HepG2 (cell line): ENCODE data around the gene DIP2C. TPM values are rescaled to one million over a fixed set of nuclear protein-coding genes. Genes with fewer than 3 reads are reported as not detected.

Experiments used
- ATAC-seq: fragments of 200-7000 bp; cut with Tn5 transposase; 3 replicates; pipeline ENCODE4 v1.9.1; 2020; ENCODE audit warnings: mild to moderate bottlenecking, moderate library complexity
- BruUV-seq: library from RNA; stranded (reverse); fragments of 400-500 nt; replicated peaks from 2 replicates; lab custom pipeline; 2021; lab: Mats Ljungman, UMichigan
- CTCF ChIA-PET: fragments of 300-600 bp; formaldehyde crosslinking; extraction: SDS; loops from one replicate; lab custom pipeline; 2021; ENCODE audit warnings: low total read pairs, inconsistent platforms, low intra/inter-chr PET ratio; lab: Yijun Ruan, JAX
- POLR2A ChIA-PET: fragments of 350-600 bp; sonication (Branson Sonifier 250); formaldehyde crosslinking; loops from one replicate; lab custom pipeline; 2020; ENCODE audit warnings: antibody characterized with exemption, inconsistent platforms; lab: Yijun Ruan, JAX
- DNase-seq: peaks from one replicate; pipeline ENCODE4 v3.0.0-alpha.2; 2015; ENCODE audit warnings: low spot score
- FAIRE-seq: peaks from 3 replicates; lab custom pipeline; 2011; peaks lifted over from hg19 to GRCh38; lab: Jason Lieb, UNC
- H2AFZ ChIP-seq: one replicate; pipeline ENCODE4 v1.6.1; 2011; ENCODE audit warnings: low read length, inconsistent platforms
- H3K27ac ChIP-seq: fragments of 300-600 bp; 3 replicates; pipeline ENCODE4 v1.8.0; 2011; ENCODE audit warnings: mixed run types, mild to moderate bottlenecking, mixed read lengths, low read length, inconsistent platforms; ENCODE audit not compliant: insufficient read depth; ENCODE audit errors: extremely low read length
- H3K27me3 ChIP-seq, 2 experiments: fragments of 200-600 bp in 1 of 2; 2 replicates in 1 of 2; 3 replicates in 1 of 2; pipeline versions ENCODE4 v1.6.0 to v1.8.0; 2011; ENCODE audit warnings: low read length in 2 of 2, mild to moderate bottlenecking in 2 of 2, moderate library complexity in 2 of 2, inconsistent platforms in 1 of 2; ENCODE audit not compliant: insufficient read depth in 2 of 2, control insufficient read depth in 1 of 2
- H3K36me3 ChIP-seq, 2 experiments: fragments of 200-600 bp in 1 of 2; replicated peaks in 1 of 2; 2 replicates in 1 of 2; 3 replicates in 1 of 2; pipeline versions ENCODE4 v1.5.1 to v1.8.0; 2011; ENCODE audit warnings: low read length in 2 of 2, inconsistent platforms in 1 of 2; ENCODE audit not compliant: insufficient read depth in 2 of 2, control insufficient read depth in 1 of 2
- H3K4me1 ChIP-seq: 2 replicates; pipeline ENCODE4 v1.5.1; 2012; ENCODE audit warnings: low read length, inconsistent platforms; ENCODE audit not compliant: insufficient read depth
- H3K4me2 ChIP-seq: 2 replicates; pipeline ENCODE4 v1.6.0; 2011; ENCODE audit warnings: low read depth, low read length, inconsistent platforms
- H3K4me3 ChIP-seq, 3 experiments: fragments of 200-600 bp in 1 of 3; sonication (generic), shearing (Covaris generic) in 1 of 3; replicated peaks in 1 of 3; 2 replicates each; pipeline ENCODE4 v1.5.1; 2011 to 2016; ENCODE audit warnings: low read length in 3 of 3, inconsistent platforms in 2 of 3, low read depth in 2 of 3, mild to moderate bottlenecking in 2 of 3, control low read depth in 1 of 3, mixed read lengths in 1 of 3; ENCODE audit not compliant: insufficient read depth in 1 of 3
- H3K79me2 ChIP-seq: one replicate; pipeline ENCODE4 v1.6.1; 2011; ENCODE audit warnings: low read length, inconsistent platforms; ENCODE audit not compliant: insufficient read depth
- H3K9ac ChIP-seq: 2 replicates; pipeline ENCODE4 v1.6.0; 2011; ENCODE audit warnings: mild to moderate bottlenecking, low read depth, low read length, inconsistent platforms; ENCODE audit not compliant: insufficient read depth
- H3K9me3 ChIP-seq: 2 replicates; pipeline ENCODE4 v1.5.1; 2012; ENCODE audit warnings: mild to moderate bottlenecking, low read length
- H4K20me1 ChIP-seq: 2 replicates; pipeline ENCODE4 v1.6.0; 2011; ENCODE audit warnings: inconsistent platforms, mild to moderate bottlenecking, low read length, moderate library complexity; ENCODE audit not compliant: insufficient read depth
- ATRX ChIP-seq: sonication (generic); formaldehyde crosslinking; IDR thresholded peaks from 2 replicates; pipeline ENCODE4 v1.4.0; 2020; ENCODE audit warnings: missing genetic modification reagents, borderline replicate concordance
- KDM4B ChIP-seq: sonication (generic); formaldehyde crosslinking; IDR thresholded peaks from 2 replicates; pipeline ENCODE4 v1.4.0; 2020; ENCODE audit warnings: missing genetic modification reagents
- KLF9 ChIP-seq: IDR thresholded peaks from 2 replicates; pipeline ENCODE4 v1.6.1; 2016; ENCODE audit warnings: low read depth
- RBM22 ChIP-seq: fragments of 200-400 bp; formaldehyde crosslinking; optimal IDR thresholded peaks from 2 replicates; pipeline ENCODE3; 2017; ENCODE audit warnings: mild to moderate bottlenecking, low read length, moderate library complexity
- TGIF2 ChIP-seq: IDR thresholded peaks from 2 replicates; pipeline ENCODE4 v1.6.1; 2016; ENCODE audit warnings: control low read depth, missing compliant biosample characterization
- ZBTB26 ChIP-seq: IDR thresholded peaks from 2 replicates; pipeline ENCODE4 v1.6.1; 2016; ENCODE audit warnings: missing compliant biosample characterization, missing genetic modification reagents, borderline replicate concordance
- ZBTB46 ChIP-seq: sonication (generic); formaldehyde crosslinking; IDR thresholded peaks from 2 replicates; pipeline ENCODE4 v1.4.0; 2020; ENCODE audit warnings: mild to moderate bottlenecking, missing genetic modification reagents, borderline replicate concordance
- ZFAT ChIP-seq: sonication (generic); formaldehyde crosslinking; conservative IDR thresholded peaks from 2 replicates; pipeline ENCODE4 v1.8.1; 2023; ENCODE audit warnings: missing genetic modification reagents, inconsistent platforms
- ZNF569 ChIP-seq: sonication (generic); formaldehyde crosslinking; IDR thresholded peaks from 2 replicates; pipeline ENCODE4 v1.5.0; 2020; ENCODE audit warnings: mild to moderate bottlenecking, missing genetic modification reagents, moderate library complexity, borderline replicate concordance
- ZNF75D ChIP-seq: sonication (generic); formaldehyde crosslinking; IDR thresholded peaks from 2 replicates; pipeline ENCODE4 v1.8.1; 2023; ENCODE audit warnings: missing genetic modification reagents, mild to moderate bottlenecking, borderline replicate concordance
- ZNF770 ChIP-seq: sonication (generic); formaldehyde crosslinking; IDR thresholded peaks from 2 replicates; pipeline ENCODE4 v1.5.0; 2020; ENCODE audit warnings: mild to moderate bottlenecking, missing genetic modification reagents
- ZXDC ChIP-seq: sonication (generic); formaldehyde crosslinking; IDR thresholded peaks from 2 replicates; pipeline ENCODE4 v1.5.0; 2020; ENCODE audit warnings: mild to moderate bottlenecking, missing genetic modification reagents
- WGBS: methylation state at CpG from one replicate; pipeline ENCODE4 v1.1.6; 2017; ENCODE audit warnings: low lambda C conversion rate; 5-methylcytosine and 5-hydroxymethylcytosine counted together
- in situ Hi-C: cut with HindIII; loops from 2 replicates; pipeline ENCODE4 v1.10.0; 2017; ENCODE audit warnings: low pct_unique_long_range_greater_than_20kb; ENCODE audit not compliant: extremely low pct_ligation_motif_present
- intact Hi-C: fragments of 100-400 bp; cut with micrococcal nuclease; formaldehyde crosslinking; loops from one replicate; pipeline ENCODE4 v1.10.0; 2022; ENCODE audit not compliant: unreplicated experiment
- polyA plus RNA-seq, 8 experiments: library from polyadenylated mRNA; depleted of rRNA in 3 of 8; stranded (reverse) in 7 of 8; unstranded in 1 of 8; fragments of >200 nt; fragmentation: Illumina TruSeq in 4 of 8; extraction: Trizol in 4 of 8; gene quantifications; 2 replicates each; pipeline versions ENCODE4 v1.2.1 to v1.2.3, GENCODE V29; 2011 to 2016; ENCODE audit warnings: low read depth in 4 of 8, missing spikeins in 1 of 8, mixed read lengths in 1 of 8; ENCODE audit not compliant: insufficient read depth in 1 of 8
- total RNA-seq, 5 experiments: library from RNA; depleted of rRNA; stranded (reverse); fragments of >200 nt; fragmentation: Illumina TruSeq; extraction: Trizol; gene quantifications; 2 replicates each; pipeline ENCODE4 v1.2.3, GENCODE V29; 2016; ENCODE audit warnings: low read depth in 1 of 5

Gene DIP2C
- total and polyA plus RNA-seq, 2 of the 13 experiments (the other 11 are each of a cell fraction or from before 2014, with no cell fraction given) = 2.2 to 2.7 TPM

GRCh38 chr10:340646-341045, 348.8 kb downstream of the DIP2C start (continued):
- TF ChIP-seq ZXDC (CRISPR knock-in tag) (no peak), TGIF2 (CRISPR knock-in tag) (no peak), ZFAT (no peak), ATRX (CRISPR knock-in tag) (no peak), KDM4B (CRISPR knock-in tag) (no peak), KLF9 (CRISPR knock-in tag) (no peak), ZBTB26 (CRISPR knock-in tag) (no peak)
- TF ChIP-seq, all 625 proteins: peak for 0

- ATAC-seq = no peak
- Histone ChIP-seq H3K9me3 (no peaks in the 10 kb centered on the region), H3K4me3 (no peak overlapping the region), H3K36me3 (peaks cover 6 to 13% of the 10 kb centered on the region in 2 experiments; a peak in 3 of 5 replicates), H4K20me1 (no peaks in the 10 kb centered on the region), H3K27me3 (no peaks in the 10 kb centered on the region), H3K4me1 (no peaks in the 10 kb centered on the region), H3K9ac (no peak overlapping the region), H3K79me2 (no peaks in the 10 kb centered on the region), H2AFZ (no peak overlapping the region), H3K27ac (no peak overlapping the region), H3K4me2 (no peak overlapping the region)
- intact Hi-C loops = no loop called here
- WGBS = 91% methylated on average over 2 of the region's 2 CpGs
- in situ Hi-C loops = no loop called here
- DNase-seq = no peak
- ChIA-PET POLR2A (no interaction called here), CTCF (no interaction called here)
- FAIRE-seq = no peak
- BruUV-seq = no TSS peak
- TF ChIP-seq ZNF75D (CRISPR knock-in tag) (no peak), ZNF569 (CRISPR knock-in tag) (no peak), ZNF770 (CRISPR knock-in tag) (no peak), ZBTB46 (CRISPR knock-in tag) (no peak), RBM22 (no peak)
Observed at GRCh38 chr10:339038-339391, 350.5 kb downstream of the DIP2C start.
